GM19438 (cell line): ENCODE results near the gene TSPAN12.

Source experiments
- ATAC-seq: cut with Tn5 transposase; IDR thresholded peaks from one replicate; pipeline ENCODE4 v1.9.1; 2021; ENCODE audit warnings: low read depth; ENCODE audit not compliant: unreplicated experiment

The TSPAN12 gene

GRCh38 chr7:120774481-120774880 lies 83.5 kb downstream of the TSPAN12 start:
- ATAC-seq = no peak

DNA sequence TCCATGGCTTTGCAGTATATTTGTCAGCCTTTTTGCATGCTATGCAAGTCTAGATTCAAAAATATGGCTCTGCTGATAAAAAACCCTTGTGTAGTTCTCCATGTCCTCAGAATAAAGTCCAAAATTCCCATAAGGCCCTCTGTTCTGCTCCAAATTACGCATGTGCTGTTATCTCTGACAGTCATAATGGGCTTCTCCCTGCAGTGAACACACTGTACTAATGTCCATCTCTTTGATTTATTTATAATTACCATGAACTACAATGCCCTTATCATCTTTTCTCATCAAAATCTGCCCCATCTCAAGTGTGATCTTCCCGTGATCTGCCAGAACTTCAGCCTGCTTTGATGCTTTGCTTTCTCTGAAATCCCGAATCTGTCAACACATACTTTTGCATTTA lies 87.7 kb downstream of the TSPAN12 start:
- no peak for ATAC-seq

DNA sequence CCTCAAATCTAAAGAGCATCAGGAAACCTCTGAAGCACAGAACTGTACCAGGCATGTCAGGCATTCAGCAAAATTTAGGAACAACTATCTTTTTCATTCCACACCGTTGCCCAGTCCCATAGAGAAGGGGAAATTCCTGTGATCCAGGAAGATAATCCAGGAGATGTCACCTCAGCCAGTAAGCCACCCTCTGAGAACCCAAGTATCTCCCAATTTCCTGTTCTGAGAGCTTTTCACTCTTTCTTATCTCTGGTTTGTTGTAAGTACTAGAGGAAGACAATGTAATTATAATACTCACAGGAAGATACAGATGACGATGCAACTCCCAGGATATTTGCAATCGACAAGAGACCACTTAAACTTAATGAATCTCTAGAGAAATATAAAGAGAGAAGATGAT lies 97.1 kb downstream of the TSPAN12 start:
- ATAC-seq = no peak

DNA sequence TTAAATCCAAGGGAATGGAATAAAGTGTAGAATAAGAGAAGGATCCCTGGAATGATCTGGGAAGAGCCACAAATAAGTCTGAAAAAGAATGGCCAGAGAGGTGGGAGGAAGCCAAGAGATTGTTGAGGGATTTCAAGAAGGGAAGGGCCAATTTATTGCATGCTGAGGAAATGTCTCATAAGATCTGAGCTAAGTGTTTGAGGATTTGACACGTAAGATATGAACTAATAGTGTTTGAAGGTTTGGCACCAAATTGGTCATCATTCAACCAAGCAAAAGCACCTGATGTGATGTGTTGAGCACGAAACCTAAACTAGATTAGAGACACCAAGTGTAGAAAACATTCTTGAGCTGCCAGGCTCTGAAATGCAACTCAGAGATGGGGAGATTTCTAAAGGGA lies 97.9 kb downstream of the TSPAN12 start:
- no peak for ATAC-seq

DNA sequence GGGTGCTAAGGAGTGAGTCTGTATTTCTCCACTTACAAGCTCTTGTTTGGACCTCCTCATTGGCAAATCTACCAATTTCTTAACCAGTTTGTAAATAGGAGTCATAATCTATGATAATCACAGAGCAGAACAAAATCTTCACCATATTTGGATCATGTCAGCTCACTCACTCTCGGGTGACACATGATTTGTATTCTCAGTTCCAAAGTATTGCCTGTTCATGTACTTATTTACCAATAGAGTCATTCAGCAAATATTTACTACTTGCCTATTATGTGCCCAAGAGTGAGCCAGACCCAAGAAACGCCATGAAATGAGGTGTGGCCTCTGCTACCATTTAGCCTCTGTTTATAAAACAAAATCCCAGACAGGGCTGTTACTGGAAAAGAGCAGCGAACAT lies 114.8 kb downstream of the TSPAN12 start:
- no peak for ATAC-seq

GRCh38 chr7:120742372-120742771 lies 115.6 kb downstream of the TSPAN12 start:
- no peak for ATAC-seq

- ATAC-seq = no peak
These were observed 116.4 kb downstream of the TSPAN12 start for GRCh38 chr7:120741371-120742042.

GRCh38 chr7:120740348-120740747 lies 117.6 kb downstream of the TSPAN12 start:
- no peak for ATAC-seq

GRCh38 chr7:120738816-120739215 lies 119.1 kb downstream of the TSPAN12 start:
- no peak for ATAC-seq
